COLO829 (cell line): ENCODE measurements around the gene CEP112.
"Not testable (repeated sequence)": the region's sequence is repeated elsewhere in the genome, so short reads cannot be mapped to it uniquely, and the experiment has no call there.

Experiments
- DNase-seq: peaks from one replicate; pipeline ENCODE4 v3.0.0; 2012; ENCODE audit warnings: low spot score

CEP112 gene

GRCh38 chr17:66210208-66210574 lies 18.3 kb upstream of the CEP112 start:
- DNase-seq: no peak

GRCh38 chr17:66207936-66208335 lies 16.0 kb upstream of the CEP112 start:
- DNase-seq: no peak

- DNase-seq: no peak
Observed at GRCh38 chr17:66203274-66204015, 11.5 kb upstream of the CEP112 start.

- DNase-seq: peak; percentile 75
Observed at GRCh38 chr17:66200685-66201092, 8.8 kb upstream of the CEP112 start.

- DNase-seq: no peak
Observed at GRCh38 chr17:66198242-66198641, 6.3 kb upstream of the CEP112 start.

- no peak for DNase-seq
Observed at GRCh38 chr17:66192378-66192687, 400 bp upstream of the CEP112 start.

- DNase-seq: no peak
Observed at GRCh38 chr17:66190738-66191592, 968 bp downstream of the CEP112 start.

GRCh38 chr17:66187718-66188117 lies 4.2 kb downstream of the CEP112 start:
- no peak for DNase-seq

DNA sequence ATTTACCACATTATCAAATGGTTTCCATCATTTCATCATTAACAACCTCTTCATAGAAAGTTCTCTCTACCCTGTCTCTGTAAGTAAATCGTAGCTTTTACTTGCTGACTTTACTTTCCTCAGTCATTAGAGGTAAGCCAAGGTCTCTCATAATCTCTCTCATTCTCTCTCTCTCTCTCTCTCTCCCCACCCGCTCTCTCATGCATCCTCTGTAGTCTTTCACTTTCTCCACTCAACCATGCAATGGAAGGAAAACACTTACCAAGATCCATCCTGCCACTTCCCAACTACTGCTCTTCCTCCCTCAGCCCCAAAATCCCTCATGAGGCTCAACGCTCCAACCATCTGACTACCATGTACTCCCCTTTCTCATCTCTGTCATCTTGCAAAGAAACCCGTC lies 6.1 kb downstream of the CEP112 start:
- no peak for DNase-seq

GRCh38 chr17:66184392-66184791 lies 7.5 kb downstream of the CEP112 start:
- DNase-seq: no peak

DNA sequence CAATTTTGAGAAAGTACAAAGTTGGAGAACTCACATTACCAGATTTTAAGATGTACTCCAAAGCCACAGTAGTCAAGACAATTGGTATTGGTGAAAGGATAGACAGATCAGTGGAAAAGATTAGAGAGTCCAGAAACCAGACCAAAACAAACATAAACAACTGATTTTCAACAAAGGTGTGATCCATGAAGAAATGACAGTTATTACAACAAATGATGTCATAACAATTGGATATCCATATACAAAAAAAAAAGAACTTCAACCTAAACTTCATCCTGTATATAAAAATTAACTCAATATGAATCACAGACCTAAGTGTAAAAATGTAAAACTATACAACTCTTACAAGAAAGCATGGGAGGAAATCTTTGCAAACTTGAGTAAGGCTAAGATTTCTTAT lies 8.4 kb downstream of the CEP112 start:
- DNase-seq: no peak

- no peak for DNase-seq
Observed at GRCh38 chr17:66178642-66179041, 13.3 kb downstream of the CEP112 start.

GRCh38 chr17:66177048-66177447 lies 14.9 kb downstream of the CEP112 start:
- DNase-seq: no peak

DNA sequence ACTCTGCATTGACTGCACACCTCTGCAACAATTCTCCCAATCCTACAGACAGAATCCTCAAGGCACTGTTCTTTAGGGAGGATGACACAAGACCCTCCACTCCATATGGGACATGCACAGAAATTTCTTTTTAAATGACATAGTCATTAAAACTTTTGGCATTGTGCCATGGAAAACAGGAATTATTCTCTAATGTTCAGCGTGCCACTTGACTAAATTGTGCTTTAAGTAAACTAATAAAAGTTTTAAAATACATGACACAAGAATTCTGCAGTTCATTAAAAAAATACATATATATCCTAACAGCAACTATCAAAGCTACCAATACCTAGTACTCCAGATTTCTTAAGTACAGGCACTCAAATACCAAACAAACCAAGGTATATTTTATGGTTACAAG lies 16.0 kb downstream of the CEP112 start:
- DNase-seq: no peak

DNA sequence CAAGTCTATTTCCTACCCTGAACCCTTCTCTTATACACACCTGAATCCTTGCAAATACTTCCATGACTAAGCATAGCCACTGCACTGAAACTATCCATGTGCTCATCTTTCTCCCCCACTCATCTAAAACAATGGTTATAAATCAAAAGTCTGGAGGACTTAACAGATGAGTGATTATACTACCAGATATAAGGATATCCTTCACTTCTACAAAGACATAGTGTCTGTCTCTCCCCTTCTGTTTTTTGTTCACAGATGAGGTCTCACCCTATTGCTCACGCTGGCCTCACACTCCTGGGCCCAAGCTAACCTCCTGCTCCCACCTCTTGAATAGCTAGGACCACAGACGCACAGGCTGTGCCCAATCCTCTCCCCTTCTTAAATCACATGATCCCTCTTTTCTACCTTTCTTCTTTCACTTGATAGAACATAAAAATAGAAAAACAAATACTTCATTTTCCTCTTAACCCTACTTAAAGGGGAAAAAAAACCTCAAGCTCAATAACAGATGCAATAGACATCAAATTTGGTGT lies 19.2 kb downstream of the CEP112 start:
- peak; percentile 35 for DNase-seq

DNA sequence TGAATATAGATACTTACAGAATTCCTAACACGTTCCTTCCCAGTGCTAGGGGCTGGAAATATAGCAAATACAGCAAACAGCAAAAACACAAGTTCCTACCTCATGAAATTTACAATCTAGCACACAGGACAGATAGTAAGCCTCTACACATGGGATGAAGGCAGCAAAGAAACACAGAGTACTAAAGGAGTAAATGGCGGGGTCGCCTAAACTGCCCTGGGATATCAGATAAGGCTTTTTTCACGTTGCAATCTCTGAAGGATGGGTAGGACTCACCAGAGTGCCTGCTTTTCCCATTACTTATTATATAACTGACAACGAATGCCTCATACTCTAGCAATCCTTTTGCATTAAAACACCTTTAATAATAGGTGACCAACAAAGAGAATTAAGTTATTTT lies 19.8 kb downstream of the CEP112 start:
- DNase-seq: no peak

GRCh38 chr17:66171692-66172091 lies 20.2 kb downstream of the CEP112 start:
- DNase-seq: no peak

DNA sequence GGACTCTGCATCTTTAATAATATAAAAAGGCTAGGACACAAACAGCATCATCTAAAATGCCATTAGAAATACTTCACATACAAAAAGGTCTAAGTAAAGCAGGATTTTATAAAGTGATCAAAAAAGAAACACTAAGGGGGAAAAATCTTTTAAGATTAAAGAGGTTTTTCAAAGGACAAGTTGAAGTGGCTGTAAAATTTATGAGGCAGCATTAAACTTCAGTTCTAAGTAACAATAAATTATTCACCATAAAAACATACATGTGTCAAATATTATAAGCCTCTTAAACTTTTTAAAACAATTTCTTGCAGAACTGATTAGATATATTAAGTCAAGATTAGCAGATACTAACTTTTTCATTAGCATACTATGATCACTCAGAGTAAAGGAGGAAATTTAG lies 20.8 kb downstream of the CEP112 start:
- DNase-seq: no peak

GRCh38 chr17:66169839-66170238 lies 22.1 kb downstream of the CEP112 start:
- DNase-seq: no peak

DNA sequence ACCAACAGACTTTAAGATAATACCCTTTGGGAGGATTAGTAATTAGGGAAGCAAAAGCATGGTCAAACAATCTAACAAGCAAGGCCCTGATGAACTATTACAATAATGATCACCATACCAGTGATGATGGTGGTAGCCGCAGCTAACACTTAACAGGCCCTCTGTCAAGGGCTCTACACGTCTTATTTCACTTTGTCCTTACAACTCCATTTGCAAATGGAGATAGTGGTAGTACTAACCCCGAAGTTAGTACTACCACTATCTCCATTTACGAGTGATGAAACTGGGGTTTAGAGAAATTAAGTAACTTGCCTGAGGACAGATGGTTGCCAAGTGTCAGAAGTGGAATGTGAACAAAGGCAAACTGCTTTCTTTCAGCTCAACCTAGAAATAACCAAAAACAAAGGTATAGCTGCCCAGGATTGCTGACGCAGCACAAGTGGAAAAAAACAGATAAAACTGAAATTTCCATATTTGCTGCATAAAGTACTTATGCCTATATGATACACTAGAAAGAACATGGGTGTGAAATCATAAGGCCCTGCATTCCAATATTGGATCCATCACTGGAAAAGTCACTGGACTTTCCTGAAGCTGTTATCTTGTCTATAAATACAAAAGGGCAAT lies 24.6 kb downstream of the CEP112 start:
- no peak for DNase-seq

- DNase-seq: peak; percentile 42
Observed at GRCh38 chr17:66165537-66166123, 26.3 kb downstream of the CEP112 start.

GRCh38 chr17:66155055-66155454 lies 36.9 kb downstream of the CEP112 start:
- DNase-seq: not testable (repeated sequence)

DNA sequence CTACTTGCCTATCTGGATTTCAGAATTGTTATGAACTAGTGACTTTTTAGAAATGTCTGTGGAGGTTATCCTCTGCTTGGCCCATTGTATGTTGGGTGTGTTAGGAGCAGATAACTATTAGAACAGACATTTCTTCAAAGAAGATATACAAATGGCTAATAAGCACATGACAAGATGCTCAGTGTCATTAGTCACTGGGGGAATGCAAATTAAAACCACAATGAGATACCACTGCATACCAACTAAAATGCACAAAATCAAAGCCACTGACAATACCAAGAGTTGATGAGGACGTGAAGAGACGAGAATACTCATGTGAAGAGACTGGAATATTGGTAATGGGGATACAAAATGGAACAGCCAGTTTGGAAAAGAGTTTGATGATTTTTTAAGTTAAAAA lies 39.2 kb downstream of the CEP112 start:
- DNase-seq: no peak
